Hepatocyte (in vitro differentiated cells): ENCODE measurements around the gene CAP2. TPM values are rescaled to one million over a fixed set of nuclear protein-coding genes. Genes with fewer than 3 reads are reported as not detected.

ENCODE experiments used
- DNase-seq: peaks from one replicate; pipeline ENCODE4 v3.0.0-alpha.2; 2016; ENCODE audit warnings: low spot score
- H2AFZ ChIP-seq: fragments of 200-600 bp; sonication (generic); 2 replicates; pipeline ENCODE4 v1.6.0; 2016; ENCODE audit warnings: antibody characterized with exemption, mild to moderate bottlenecking
- H3K27ac ChIP-seq: fragments of 200-600 bp; sonication (generic); 2 replicates; pipeline ENCODE4 v1.5.1; 2016; ENCODE audit warnings: mild to moderate bottlenecking
- H3K27me3 ChIP-seq: fragments of 200-600 bp; sonication (generic); 2 replicates; pipeline ENCODE4 v1.6.1; 2016
- H3K36me3 ChIP-seq: fragments of 200-600 bp; sonication (generic); replicated peaks from 2 replicates; pipeline ENCODE4 v1.5.1; 2016; ENCODE audit warnings: low read depth; ENCODE audit not compliant: insufficient read depth
- H3K4me1 ChIP-seq: fragments of 200-600 bp; sonication (generic); 2 replicates; pipeline ENCODE4 v1.5.1; 2016; ENCODE audit warnings: mild to moderate bottlenecking, moderate library complexity; ENCODE audit not compliant: insufficient read depth
- H3K4me2 ChIP-seq: fragments of 200-600 bp; sonication (generic); 2 replicates; pipeline ENCODE4 v1.6.0; 2016
- H3K4me3 ChIP-seq: fragments of 200-600 bp; sonication (generic); 2 replicates; pipeline ENCODE4 v1.5.1; 2016; ENCODE audit warnings: mild to moderate bottlenecking
- H3K79me2 ChIP-seq: fragments of 200-600 bp; sonication (generic); 2 replicates; pipeline ENCODE4 v1.6.0; 2017; ENCODE audit warnings: mild to moderate bottlenecking
- H3K9me2 ChIP-seq: fragments of 200-600 bp; sonication (generic); replicated peaks from 2 replicates; pipeline ENCODE4 v1.6.0; 2017; ENCODE audit warnings: mild to moderate bottlenecking; ENCODE audit not compliant: insufficient read depth
- H3K9me3 ChIP-seq: fragments of 200-600 bp; sonication (generic); 2 replicates; pipeline ENCODE4 v1.5.1; 2016; ENCODE audit warnings: low read depth, mild to moderate bottlenecking
- H4K20me1 ChIP-seq: fragments of 200-600 bp; sonication (generic); 2 replicates; pipeline ENCODE4 v1.6.0; 2016; ENCODE audit warnings: mild to moderate bottlenecking; ENCODE audit not compliant: insufficient read depth, poor library complexity, severe bottlenecking
- CTCF ChIP-seq: fragments of 200-600 bp; sonication (generic); IDR thresholded peaks from 2 replicates; pipeline ENCODE4 v1.5.1; 2016; ENCODE audit warnings: antibody characterized with exemption, mild to moderate bottlenecking; ENCODE audit not compliant: poor library complexity
- EZH2 ChIP-seq: fragments of 200-600 bp; sonication (generic); IDR thresholded peaks from 2 replicates; pipeline ENCODE4 v1.6.1; 2016; ENCODE audit warnings: antibody characterized with exemption, mild to moderate bottlenecking, borderline replicate concordance
- EZH2phosphoT487 ChIP-seq: fragments of 200-600 bp; sonication (generic); IDR thresholded peaks from one replicate; pipeline ENCODE4 v1.6.1; 2018; ENCODE audit warnings: antibody characterized with exemption, mild to moderate bottlenecking, low read depth, moderate library complexity; ENCODE audit not compliant: unreplicated experiment, severe bottlenecking
- WGBS: methylation state at CpG from one replicate; pipeline ENCODE4 v1.1.6; 2016; ENCODE audit warnings: low lambda C conversion rate; ENCODE audit errors: missing lambda C conversion rate; 5-methylcytosine and 5-hydroxymethylcytosine counted together
- polyA plus RNA-seq: library from polyadenylated mRNA; unstranded; fragments of >200 nt; fragmentation: Nextera tagmentation; extraction: Ambion mirVana; gene quantifications from 2 replicates; pipeline ENCODE4 v1.2.1, GENCODE V29; 2016
- total RNA-seq: library from RNA; depleted of rRNA; stranded (reverse); fragments of >200 nt; gene quantifications from 2 replicates; pipeline ENCODE4 v1.2.3, GENCODE V29; 2014

Gene CAP2
- total and polyA plus RNA-seq, 2 experiments from 2014 or later: 6.5 to 8.7 TPM

- Histone ChIP-seq H3K79me2 (no peaks in the 10 kb centered on the region), H3K4me2 (no peak overlapping the region), H3K4me1 (no peaks in the 10 kb centered on the region), H3K9me3 (no peaks in the 10 kb centered on the region), H3K36me3 (no peaks in the 10 kb centered on the region), H3K27me3 (no peaks in the 10 kb centered on the region), H3K4me3 (no peak overlapping the region), H4K20me1 (no peaks in the 10 kb centered on the region), H3K27ac (no peak overlapping the region), H3K9me2 (no peaks in the 10 kb centered on the region), H2AFZ (no peak overlapping the region)
- 75% methylated on average over 3 of the region's 3 CpGs for WGBS
- DNase-seq: no peak
- TF ChIP-seq CTCF (no peak), EZH2phosphoT487 (no peak), EZH2 (no peak)
Observed at GRCh38 chr6:17429383-17430061, 36.1 kb downstream of the CAP2 start.

GRCh38 chr6:17431581-17431980 lies 38.2 kb downstream of the CAP2 start:
- Histone ChIP-seq H3K36me3 (no peaks in the 10 kb centered on the region), H3K4me2 (no peak overlapping the region), H4K20me1 (no peaks in the 10 kb centered on the region), H2AFZ (no peak overlapping the region), H3K4me3 (no peak overlapping the region), H3K4me1 (no peaks in the 10 kb centered on the region), H3K27me3 (no peaks in the 10 kb centered on the region), H3K79me2 (no peaks in the 10 kb centered on the region), H3K9me3 (no peaks in the 10 kb centered on the region), H3K9me2 (no peaks in the 10 kb centered on the region), H3K27ac (no peak overlapping the region)
- no peak for DNase-seq
- WGBS: 78% methylated on average over 2 of the region's 2 CpGs
- no peak for TF ChIP-seq CTCF
- TF ChIP-seq EZH2: no peak
- no peak for TF ChIP-seq EZH2phosphoT487

GRCh38 chr6:17432356-17432755 lies 39.0 kb downstream of the CAP2 start:
- H3K4me1 ChIP-seq: no peaks in the 10 kb centered on the region
- no peaks in the 10 kb centered on the region for H3K79me2 ChIP-seq
- H4K20me1 ChIP-seq: no peaks in the 10 kb centered on the region
- no peak overlapping the region for H3K4me3 ChIP-seq
- no peaks in the 10 kb centered on the region for H3K36me3 ChIP-seq
- no peaks in the 10 kb centered on the region for H3K27me3 ChIP-seq
- no peak for TF ChIP-seq CTCF
- TF ChIP-seq EZH2phosphoT487: no peak
- no peak for TF ChIP-seq EZH2
- WGBS: 83% methylated on average over 2 of the region's 2 CpGs
- no peak overlapping the region for H2AFZ ChIP-seq
- H3K27ac ChIP-seq: no peak overlapping the region
- H3K4me2 ChIP-seq: no peak overlapping the region
- DNase-seq: no peak
- H3K9me2 ChIP-seq: no peaks in the 10 kb centered on the region
- H3K9me3 ChIP-seq: no peaks in the 10 kb centered on the region
